HCT116 (cell line): ENCODE results near the gene SIRPB2. TPM values are rescaled to one million over a fixed set of nuclear protein-coding genes. Genes with fewer than 3 reads are reported as not detected.

Source experiments
- ATAC-seq: fragments of 200-7000 bp; cut with Tn5 transposase; 2 replicates; pipeline ENCODE4 v1.9.1; 2020; ENCODE audit warnings: mild to moderate bottlenecking, moderate library complexity
- BruUV-seq: library from RNA; stranded (reverse); fragments of 400-500 nt; replicated peaks from 2 replicates; lab custom pipeline; 2021; lab: Mats Ljungman, UMichigan
- CTCF ChIA-PET: fragments of 300-600 bp; sonication (Branson Sonifier 250); formaldehyde crosslinking; loops from one replicate; lab custom pipeline; 2021; ENCODE audit warnings: antibody characterized with exemption; lab: Charles Lee
- POLR2A ChIA-PET: fragments of 300-600, 350-600 bp; sonication (Branson Sonifier 250); formaldehyde crosslinking; loops from one replicate; lab custom pipeline; 2021; ENCODE audit warnings: antibody characterized with exemption; lab: Charles Lee
- RAD21 ChIA-PET, 2 experiments: fragments of 300-600 bp; sonication (Branson Sonifier 250); formaldehyde crosslinking; loops; one replicate each; lab custom pipeline; 2023; ENCODE audit warnings: low total read pairs in 2 of 2; ENCODE audit not compliant: uncharacterized antibody in 2 of 2, unreplicated experiment in 2 of 2, low non-redundant PET in 1 of 2; lab: Charles Lee
- DNase-seq: peaks from one replicate; pipeline ENCODE4 v3.0.0-alpha.2; 2010; ENCODE audit warnings: low read depth, low spot score
- H2AFZ ChIP-seq: fragments of 200-600 bp; shearing (Covaris generic), sonication (generic); 2 replicates; pipeline ENCODE4 v1.6.1; 2017; ENCODE audit warnings: low read depth, mixed run types, mixed read lengths, antibody characterized with exemption, low read length; ENCODE audit not compliant: poor library complexity, severe bottlenecking
- H3K27ac ChIP-seq: 2 replicates; pipeline ENCODE4 v1.5.1; 2012; ENCODE audit warnings: low read depth, low read length
- H3K27me3 ChIP-seq: fragments of 200-600 bp; sonication (generic); 2 replicates; pipeline ENCODE4 v1.6.1; 2016; ENCODE audit warnings: mixed run types, low read length, mixed read lengths; ENCODE audit not compliant: insufficient read depth
- H3K36me3 ChIP-seq, 2 experiments: fragments of 200-500 bp in 1 of 2; fragments of 200-600 bp in 1 of 2; sonication (Bioruptor generic) in 1 of 2; sonication (generic) in 1 of 2; 2 replicates each; pipeline versions ENCODE4 v1.5.1 to v1.6.1; 2014 to 2016; ENCODE audit warnings: low read length in 2 of 2, inconsistent platforms in 1 of 2, mixed read lengths in 1 of 2, mixed run types in 1 of 2; ENCODE audit not compliant: insufficient read depth in 2 of 2, control insufficient read depth in 1 of 2
- H3K4me1 ChIP-seq, 2 experiments: fragments of 200-600 bp in 1 of 2; sonication (generic) in 1 of 2; 2 replicates each; pipeline versions ENCODE4 v1.5.1 to v1.6.1; 2012 to 2017; ENCODE audit warnings: low read length in 2 of 2, inconsistent platforms in 1 of 2, mild to moderate bottlenecking in 1 of 2, mixed read lengths in 1 of 2, mixed run types in 1 of 2, moderate library complexity in 1 of 2; ENCODE audit not compliant: insufficient read depth in 2 of 2, control insufficient read depth in 1 of 2
- H3K4me2 ChIP-seq: fragments of 200-600 bp; sonication (generic); 2 replicates; pipeline ENCODE4 v1.6.1; 2017; ENCODE audit warnings: mixed run types, low read length, mixed read lengths
- H3K4me3 ChIP-seq, 2 experiments: fragments of 200-600 bp in 1 of 2; sonication (generic) in 1 of 2; replicated peaks in 1 of 2; 2 replicates each; pipeline ENCODE4 v1.5.1; 2011 to 2016; ENCODE audit warnings: low read length in 2 of 2, control low read depth in 1 of 2, low read depth in 1 of 2, mild to moderate bottlenecking in 1 of 2, mixed read lengths in 1 of 2, mixed run types in 1 of 2
- H3K79me2 ChIP-seq: fragments of 200-600 bp; sonication (generic); 2 replicates; pipeline ENCODE4 v1.6.1; 2017; ENCODE audit warnings: mild to moderate bottlenecking, mixed run types, low read length, moderate library complexity, mixed read lengths; ENCODE audit not compliant: insufficient read depth
- H3K9ac ChIP-seq: fragments of 200-600 bp; sonication (generic); 2 replicates; pipeline ENCODE4 v1.6.1; 2016; ENCODE audit warnings: low read length, mixed read lengths
- H3K9me2 ChIP-seq: fragments of 200-600 bp; sonication (generic), shearing (Covaris generic); 2 replicates; pipeline ENCODE4 v1.6.1; 2017; ENCODE audit warnings: mixed run types, mild to moderate bottlenecking, moderate library complexity; ENCODE audit not compliant: insufficient read depth
- H3K9me3 ChIP-seq, 2 experiments: fragments of 200-500 bp in 1 of 2; fragments of 200-600 bp in 1 of 2; sonication (Bioruptor generic) in 1 of 2; sonication (generic) in 1 of 2; 2 replicates each; pipeline ENCODE4 v1.6.1; 2014 to 2017; ENCODE audit warnings: low read length in 2 of 2, mixed read lengths in 2 of 2, inconsistent platforms in 1 of 2, low read depth in 1 of 2, mild to moderate bottlenecking in 1 of 2, mixed run types in 1 of 2, moderate library complexity in 1 of 2; ENCODE audit not compliant: control insufficient read depth in 1 of 2, insufficient read depth in 1 of 2
- H4K20me1 ChIP-seq: fragments of 200-600 bp; sonication (generic), shearing (Covaris generic); 2 replicates; pipeline ENCODE4 v1.6.1; 2017; ENCODE audit warnings: mixed run types, mild to moderate bottlenecking, moderate library complexity; ENCODE audit not compliant: insufficient read depth
- CBX3 ChIP-seq: IDR thresholded peaks from 2 replicates; pipeline ENCODE4 v1.6.1; 2012; ENCODE audit warnings: low read depth
- CEBPB ChIP-seq: IDR thresholded peaks from 2 replicates; pipeline ENCODE4 v1.6.1; 2012; ENCODE audit warnings: low read depth
- ELF1 ChIP-seq: IDR thresholded peaks from 2 replicates; pipeline ENCODE4 v1.6.1; 2012; ENCODE audit warnings: low read depth, borderline replicate concordance
- EZH2 ChIP-seq: fragments of 200-600 bp; sonication (generic); IDR thresholded peaks from 2 replicates; pipeline ENCODE4 v1.6.1; 2017; ENCODE audit warnings: antibody characterized with exemption, mixed run types
- EZH2phosphoT487 ChIP-seq: fragments of 200-600 bp; IDR thresholded peaks from 2 replicates; pipeline ENCODE4 v1.6.1; 2018; ENCODE audit warnings: antibody characterized with exemption, borderline replicate concordance
- FOSL1 ChIP-seq: IDR thresholded peaks from 2 replicates; pipeline ENCODE4 v1.6.1; 2012; ENCODE audit warnings: low read depth
- POLR2A ChIP-seq: IDR thresholded peaks from 2 replicates; pipeline ENCODE4 v1.7.0; 2011; ENCODE audit warnings: borderline replicate concordance; ENCODE audit not compliant: insufficient read depth, insufficient read length; ENCODE audit errors: extremely low read depth
- POLR2AphosphoS5 ChIP-seq: IDR thresholded peaks from 2 replicates; pipeline ENCODE4 v1.6.1; 2011; ENCODE audit warnings: mild to moderate bottlenecking, low read depth, low read length, moderate library complexity
- RAD21 ChIP-seq: IDR thresholded peaks from 2 replicates; pipeline ENCODE4 v1.6.1; 2012; ENCODE audit warnings: low read depth, mild to moderate bottlenecking
- SIN3A ChIP-seq: IDR thresholded peaks from 2 replicates; pipeline ENCODE4 v1.6.1; 2012; ENCODE audit warnings: low read depth
- SP1 ChIP-seq: IDR thresholded peaks from 2 replicates; pipeline ENCODE4 v1.6.1; 2012; ENCODE audit warnings: low read depth
- SRF ChIP-seq: IDR thresholded peaks from 2 replicates; pipeline ENCODE4 v1.6.1; 2012; ENCODE audit warnings: low read depth
- TCF7L2 ChIP-seq: IDR thresholded peaks from 2 replicates; pipeline ENCODE4 v1.7.0; 2011; ENCODE audit warnings: borderline replicate concordance, inconsistent platforms; ENCODE audit not compliant: insufficient read depth, insufficient read length; ENCODE audit errors: extremely low read depth
- YY1 ChIP-seq: IDR thresholded peaks from 2 replicates; pipeline ENCODE4 v1.6.1; 2011; ENCODE audit warnings: low read length, low read depth, moderate library complexity, mild to moderate bottlenecking; ENCODE audit not compliant: insufficient replicate concordance; ENCODE audit errors: extremely low read depth
- ZFX ChIP-seq: fragments of 450-650 bp; IDR thresholded peaks from 2 replicates; pipeline ENCODE4 v1.6.1; 2017
- ZNF274 ChIP-seq: fragments of 200-500 bp; sonication (Bioruptor generic); IDR thresholded peaks from 2 replicates; pipeline ENCODE4 v1.6.1; 2014; ENCODE audit warnings: mild to moderate bottlenecking, low read depth, low read length, inconsistent platforms
- intact Hi-C: fragments of 100-400 bp; cut with micrococcal nuclease; formaldehyde crosslinking; loops from 2 replicates; pipeline ENCODE4 v1.10.0; 2022
- total RNA-seq: library from RNA; stranded (reverse); gene quantifications from one replicate; pipeline ENCODE4 v1.2.1, GENCODE V29; 2021; ENCODE audit not compliant: unreplicated experiment
- TF ChIP-seq, protein P1 (sequence below): IDR thresholded peaks from 2 replicates; pipeline ENCODE4 v1.6.1; 2011; ENCODE audit warnings: mild to moderate bottlenecking, low read length, moderate library complexity; ENCODE audit not compliant: insufficient replicate concordance; ENCODE audit errors: extremely low read depth
- TF ChIP-seq, protein P2 (sequence below): IDR thresholded peaks from 2 replicates; pipeline ENCODE4 v1.6.1; 2012

Gene SIRPB2
- total RNA-seq, 1 experiment from 2014 or later = not detected

DNA sequence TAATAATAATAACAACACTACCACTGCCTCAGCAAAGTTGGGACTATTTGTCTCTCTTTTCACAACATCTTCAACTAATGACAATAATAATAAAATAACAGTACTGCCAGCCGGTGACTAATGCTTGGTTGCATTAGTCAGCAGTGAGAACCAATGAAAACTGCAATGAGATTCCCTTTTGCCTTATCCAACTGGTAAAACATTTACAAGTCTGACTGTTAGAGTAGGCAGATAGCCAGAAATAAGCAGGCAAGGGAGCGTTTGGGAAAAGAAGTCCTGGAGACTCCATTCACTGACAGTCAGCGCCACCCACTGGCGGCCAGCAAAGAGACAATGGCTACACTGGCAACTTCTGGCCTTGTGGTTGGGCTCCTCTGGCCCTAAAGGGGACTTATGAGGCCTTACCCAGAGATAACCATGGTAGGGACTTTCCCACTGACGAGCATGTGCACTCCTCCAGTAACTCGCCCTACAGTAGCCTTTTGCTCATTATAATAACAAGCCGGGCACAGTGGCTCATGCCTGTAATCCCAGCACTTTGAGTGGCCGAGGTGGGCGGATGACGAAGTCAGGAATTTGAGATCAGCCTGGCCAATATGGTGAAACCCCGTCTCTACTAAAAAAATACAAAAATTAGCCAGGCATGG is 21.2 kb downstream of the SIRPB2 start (continued):
- TF ChIP-seq, protein P1, sequence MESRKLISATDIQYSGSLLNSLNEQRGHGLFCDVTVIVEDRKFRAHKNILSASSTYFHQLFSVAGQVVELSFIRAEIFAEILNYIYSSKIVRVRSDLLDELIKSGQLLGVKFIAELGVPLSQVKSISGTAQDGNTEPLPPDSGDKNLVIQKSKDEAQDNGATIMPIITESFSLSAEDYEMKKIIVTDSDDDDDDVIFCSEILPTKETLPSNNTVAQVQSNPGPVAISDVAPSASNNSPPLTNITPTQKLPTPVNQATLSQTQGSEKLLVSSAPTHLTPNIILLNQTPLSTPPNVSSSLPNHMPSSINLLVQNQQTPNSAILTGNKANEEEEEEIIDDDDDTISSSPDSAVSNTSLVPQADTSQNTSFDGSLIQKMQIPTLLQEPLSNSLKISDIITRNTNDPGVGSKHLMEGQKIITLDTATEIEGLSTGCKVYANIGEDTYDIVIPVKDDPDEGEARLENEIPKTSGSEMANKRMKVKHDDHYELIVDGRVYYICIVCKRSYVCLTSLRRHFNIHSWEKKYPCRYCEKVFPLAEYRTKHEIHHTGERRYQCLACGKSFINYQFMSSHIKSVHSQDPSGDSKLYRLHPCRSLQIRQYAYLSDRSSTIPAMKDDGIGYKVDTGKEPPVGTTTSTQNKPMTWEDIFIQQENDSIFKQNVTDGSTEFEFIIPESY = no peak
- TF ChIP-seq POLR2A (no peak), EZH2phosphoT487 (no peak), SIN3A (no peak), ZNF274 (no peak), POLR2AphosphoS5 (no peak), CEBPB (no peak), EZH2 (no peak), ZFX (no peak), FOSL1 (0 out of 2 replicates have a peak, but pooled peaks have one; percentile 36)

GRCh38 chr20:1469306-1469905 is 21.8 kb downstream of the SIRPB2 start:
- DNase-seq (no peak), ATAC-seq (no peak)
- peaks cover 2 to 7% of the 10 kb centered on the region in 2 experiments; a peak in 3 of 4 replicates for H3K36me3 ChIP-seq
- H3K4me1 ChIP-seq = peaks cover 12 to 36% of the 10 kb centered on the region in 2 experiments
- no peaks in the 10 kb centered on the region for H3K9me3 ChIP-seq
- no TSS peak for BruUV-seq
- H3K27ac ChIP-seq = no peak overlapping the region
- TF ChIP-seq, protein P2, sequence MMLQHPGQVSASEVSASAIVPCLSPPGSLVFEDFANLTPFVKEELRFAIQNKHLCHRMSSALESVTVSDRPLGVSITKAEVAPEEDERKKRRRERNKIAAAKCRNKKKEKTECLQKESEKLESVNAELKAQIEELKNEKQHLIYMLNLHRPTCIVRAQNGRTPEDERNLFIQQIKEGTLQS = no peak
- no peak for TF ChIP-seq RAD21
- no peak for TF ChIP-seq CBX3
- TF ChIP-seq CEBPB = no peak
- TF ChIP-seq TCF7L2 = no peak
- TF ChIP-seq SIN3A = no peak
- TF ChIP-seq SP1 = no peak
- TF ChIP-seq ZFX = no peak
- no peak for TF ChIP-seq EZH2phosphoT487
- TF ChIP-seq FOSL1 = no peak
- TF ChIP-seq ZNF274 = no peak
- TF ChIP-seq ELF1 = no peak
- TF ChIP-seq POLR2AphosphoS5 = no peak
- no peak for TF ChIP-seq SRF
- TF ChIP-seq YY1 = no peak
- CTCF ChIA-PET = interaction anchor here (1.7 kb wide), 1 partner anchor 34 kb away, joined by 8 read pairs; no protein-coding TSS in a partner anchor
- no peaks in the 10 kb centered on the region for H3K27me3 ChIP-seq
- peak overlapping the region; percentile 50 for H2AFZ ChIP-seq
- H3K79me2 ChIP-seq = peaks cover 19% of the 10 kb centered on the region
- RAD21 ChIA-PET = no interaction called here
- H4K20me1 ChIP-seq = peaks cover 6% of the 10 kb centered on the region; the same call in 1 of the 2 replicates
- intact Hi-C loops = loop anchor here (5.0 to 10.0 kb wide), 2 partner anchors 142 to 255 kb away; partner anchors contain the start of gene SDCBP2
- peak overlapping the region; percentile 48 for H3K4me2 ChIP-seq
- no peak overlapping the region for H3K4me3 ChIP-seq
- POLR2A ChIA-PET = interaction anchor here (0.8 kb wide), 1 partner anchor 161 kb away, joined by 5 read pairs; no protein-coding TSS in a partner anchor
- H3K9me2 ChIP-seq = no peaks in the 10 kb centered on the region
- H3K9ac ChIP-seq = no peak overlapping the region
